ENCODE results near the gene SEPTIN7.

SEPTIN7 gene

GRCh38 chr7:35787925-35788324 lies 12.9 kb upstream of the SEPTIN7 start:
- DNase-seq (ENCODE audit: low spot score) = no peak

GRCh38 chr7:35792472-35792871 lies 8.4 kb upstream of the SEPTIN7 start:
- no peak for DNase-seq (ENCODE audit: low spot score)

GRCh38 chr7:35792873-35793489 lies 7.9 kb upstream of the SEPTIN7 start:
- DNase-seq (ENCODE audit: low spot score) = no peak

- DNase-seq (ENCODE audit: low spot score) = no peak
Measured at GRCh38 chr7:35797311-35797710, 3.5 kb upstream of the SEPTIN7 start.

- DNase-seq (ENCODE audit: low spot score) = peak; percentile 90
Measured at GRCh38 chr7:35799846-35800717, 775 bp upstream of the SEPTIN7 start.

- DNase-seq (ENCODE audit: low spot score) = peak; percentile 67
Measured at GRCh38 chr7:35801392-35802101, 690 bp downstream of the SEPTIN7 start.

GRCh38 chr7:35802102-35802466 lies 1.2 kb downstream of the SEPTIN7 start:
- DNase-seq (ENCODE audit: low spot score) = no peak

- no peak for DNase-seq (ENCODE audit: low spot score)
Measured at GRCh38 chr7:35802649-35803048, 1.8 kb downstream of the SEPTIN7 start.

- no peak for DNase-seq (ENCODE audit: low spot score)
Measured at GRCh38 chr7:35804231-35804970, 3.5 kb downstream of the SEPTIN7 start.

GRCh38 chr7:35805876-35806275 lies 5.0 kb downstream of the SEPTIN7 start:
- no peak for DNase-seq (ENCODE audit: low spot score)

GRCh38 chr7:35816514-35816913 lies 15.7 kb downstream of the SEPTIN7 start:
- no peak for DNase-seq (ENCODE audit: low spot score)

GRCh38 chr7:35817181-35817580 lies 16.3 kb downstream of the SEPTIN7 start:
- no peak for DNase-seq (ENCODE audit: low spot score)

GRCh38 chr7:35817930-35818329 lies 17.1 kb downstream of the SEPTIN7 start:
- no peak for DNase-seq (ENCODE audit: low spot score)

- DNase-seq (ENCODE audit: low spot score) = no peak
Measured at GRCh38 chr7:35818513-35818912, 17.7 kb downstream of the SEPTIN7 start.

- no peak for DNase-seq (ENCODE audit: low spot score)
Measured at GRCh38 chr7:35819310-35819709, 18.5 kb downstream of the SEPTIN7 start.

- DNase-seq (ENCODE audit: low spot score) = no peak
Measured at GRCh38 chr7:35819954-35820703, 19.3 kb downstream of the SEPTIN7 start.

- DNase-seq (ENCODE audit: low spot score) = no peak
Measured at GRCh38 chr7:35820858-35821257, 20.0 kb downstream of the SEPTIN7 start.

- no peak for DNase-seq (ENCODE audit: low spot score)
Measured at GRCh38 chr7:35823440-35823839, 22.6 kb downstream of the SEPTIN7 start.

GRCh38 chr7:35825974-35826373 lies 25.1 kb downstream of the SEPTIN7 start:
- no peak for DNase-seq (ENCODE audit: low spot score)

- no peak for DNase-seq (ENCODE audit: low spot score)
Measured at GRCh38 chr7:35826751-35827150, 25.9 kb downstream of the SEPTIN7 start.

GRCh38 chr7:35828817-35829216 lies 28.0 kb downstream of the SEPTIN7 start:
- DNase-seq (ENCODE audit: low spot score) = no peak

GRCh38 chr7:35831208-35831607 lies 30.4 kb downstream of the SEPTIN7 start:
- DNase-seq (ENCODE audit: low spot score) = no peak

Data from LoVo (cell line).